ENCODE data around the gene CHST15.

CHST15 gene

DNA sequence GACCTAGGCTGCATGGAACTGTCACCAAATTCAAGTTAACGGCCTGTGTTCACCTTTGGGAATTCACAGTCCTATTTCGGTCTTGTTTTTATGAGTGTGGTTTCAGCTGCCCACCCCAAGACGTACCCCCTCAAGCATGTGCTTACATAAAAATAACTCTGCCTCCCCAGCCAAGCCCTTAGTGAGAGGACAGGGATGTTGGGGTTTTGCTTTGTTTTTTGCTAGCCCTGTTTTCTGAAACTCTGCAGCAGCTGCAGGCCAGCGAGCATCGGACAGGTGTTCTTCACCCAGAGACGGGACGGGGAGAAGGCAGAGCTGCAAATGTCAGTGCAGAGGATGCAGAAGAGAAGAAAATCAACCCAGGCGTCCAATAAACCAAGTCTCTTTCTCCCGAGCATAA lies 13.5 kb downstream of the CHST15 start:
- no peak for DNase-seq

DNA sequence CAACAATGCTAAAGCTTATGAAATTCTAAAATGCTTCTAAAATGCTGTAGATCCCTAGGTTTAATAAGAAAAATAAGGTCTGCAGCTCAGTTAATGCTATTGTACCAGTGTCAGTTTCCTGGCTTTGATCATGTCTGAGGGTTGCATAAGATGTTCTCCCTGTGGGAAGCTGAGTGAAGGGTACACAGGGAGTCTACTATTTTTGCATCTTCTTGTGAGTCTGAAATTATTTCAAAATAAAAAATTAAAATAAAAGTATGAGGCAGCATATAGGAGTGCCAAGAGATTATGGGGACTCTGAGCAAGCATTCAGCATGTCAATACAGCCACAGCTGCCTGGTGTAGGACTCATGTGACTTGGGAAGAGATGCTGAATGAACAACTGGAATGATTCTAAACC lies 14.7 kb downstream of the CHST15 start:
- DNase-seq = no peak

DNA sequence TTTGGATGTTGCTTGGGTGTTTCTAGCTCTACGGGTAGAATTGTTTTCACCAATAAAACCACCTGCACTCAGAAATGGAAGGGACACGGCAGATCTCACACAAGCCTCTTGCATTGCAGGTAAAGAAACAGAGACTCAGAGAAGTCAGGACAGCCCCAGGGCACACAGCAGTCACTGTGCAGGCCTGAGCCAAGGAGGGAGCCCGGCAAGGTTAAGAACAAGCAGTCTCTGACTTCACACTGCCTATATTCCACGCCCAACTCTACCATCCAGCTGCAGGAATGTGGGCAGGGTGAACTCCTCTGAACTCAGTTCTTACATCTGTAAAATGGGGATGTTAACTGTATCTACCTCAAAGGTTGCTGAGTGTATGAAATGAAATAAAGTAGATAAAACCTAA lies 15.4 kb downstream of the CHST15 start:
- no peak for DNase-seq

DNA sequence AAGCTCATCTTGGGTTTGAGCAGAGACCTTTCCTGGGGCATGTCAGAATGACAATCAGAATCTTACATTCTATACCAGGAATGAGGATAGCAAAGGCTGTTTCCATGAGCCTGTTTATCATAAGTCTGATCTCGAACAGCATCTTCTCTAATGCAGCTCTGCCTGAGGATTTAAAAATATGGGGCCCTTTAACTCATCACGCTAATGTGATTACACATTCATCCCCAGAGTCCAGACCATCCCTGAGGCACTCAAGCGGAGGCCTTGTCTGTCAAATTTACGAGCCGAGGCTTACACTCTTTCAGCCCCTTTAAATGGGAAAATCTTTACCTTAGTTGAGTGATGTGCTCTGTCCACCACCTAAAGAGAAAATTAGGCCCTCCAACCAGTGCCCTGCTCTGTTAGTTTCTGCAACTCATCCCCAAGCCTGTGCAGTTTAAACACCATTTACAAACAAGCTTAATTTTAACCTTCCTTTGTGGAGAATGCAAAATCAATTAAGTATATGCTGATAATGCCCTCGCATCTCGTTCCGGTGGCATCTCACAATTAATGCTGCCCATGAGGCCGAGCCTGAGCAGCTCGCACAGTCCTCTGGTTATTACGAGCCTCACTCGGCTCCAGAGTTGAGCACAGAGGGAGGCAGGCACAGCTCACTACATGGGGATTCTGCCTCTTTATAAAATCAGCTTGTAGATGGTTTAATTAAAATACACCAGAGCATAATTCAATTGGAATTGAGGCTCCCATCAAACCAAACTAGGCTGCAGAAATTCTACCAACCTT lies 16.0 kb downstream of the CHST15 start:
- no peak for DNase-seq

DNA sequence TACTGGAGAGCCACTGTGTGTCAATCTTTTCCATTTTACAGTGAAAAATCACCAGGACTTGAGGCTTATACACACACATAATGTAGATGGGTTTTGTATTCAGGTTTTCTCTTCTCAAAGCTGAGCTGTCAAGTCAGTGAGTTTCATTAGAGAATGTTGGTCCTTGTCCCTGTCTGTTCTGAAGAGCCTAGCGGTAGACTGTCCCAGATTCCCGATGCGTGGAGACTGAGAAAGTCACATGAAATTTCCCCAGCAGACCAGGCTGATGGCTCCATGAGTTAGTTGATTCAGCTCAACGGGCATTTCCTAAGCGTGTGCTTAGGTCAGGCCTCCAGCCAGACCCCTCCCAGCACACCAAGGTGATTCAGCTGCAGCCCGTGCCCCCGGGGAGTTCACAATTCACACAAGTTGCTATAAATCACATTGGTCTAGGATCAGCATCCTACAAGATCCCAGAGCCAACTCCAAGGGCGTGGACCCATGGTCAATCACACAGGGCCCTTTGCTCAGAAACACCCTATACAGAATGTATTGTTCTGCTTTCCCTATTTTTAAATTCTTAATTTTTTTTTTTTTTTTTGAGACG lies 17.2 kb downstream of the CHST15 start:
- DNase-seq = no peak

DNA sequence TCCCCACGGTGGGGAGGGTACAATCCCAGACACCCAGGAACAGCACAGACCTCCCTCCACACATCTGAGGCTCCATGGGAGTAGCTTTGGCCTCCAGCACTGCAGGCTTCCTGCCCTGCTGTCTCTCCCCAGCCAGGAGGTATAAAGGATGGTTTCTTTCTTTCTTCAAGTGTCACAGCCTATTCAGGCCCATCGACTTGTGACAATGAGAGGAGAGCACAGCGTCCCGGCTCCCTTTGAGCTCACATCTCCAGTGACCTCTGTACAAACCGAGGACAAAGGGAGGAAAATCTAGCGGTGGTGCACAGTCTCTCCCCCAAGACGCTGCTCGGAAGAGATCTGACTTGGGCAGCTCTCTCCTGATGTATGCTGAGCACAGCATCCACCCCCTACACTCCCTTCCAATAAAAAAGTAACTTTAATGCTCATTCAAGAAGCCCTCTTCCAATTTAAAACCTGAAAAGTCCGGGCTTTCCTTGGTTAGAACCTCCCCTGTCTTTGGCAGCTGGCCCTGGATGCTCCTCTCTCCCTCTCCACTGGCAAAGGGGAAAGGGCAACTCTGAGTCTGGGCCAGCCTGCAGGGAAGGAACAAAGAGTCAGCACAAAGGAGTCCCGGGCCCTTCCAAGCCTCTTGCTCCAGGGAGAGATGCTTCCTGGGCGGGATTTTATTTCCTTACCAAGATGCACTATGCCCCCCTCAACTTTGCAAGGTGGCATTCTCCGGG lies 18.0 kb downstream of the CHST15 start:
- DNase-seq = no peak

DNA sequence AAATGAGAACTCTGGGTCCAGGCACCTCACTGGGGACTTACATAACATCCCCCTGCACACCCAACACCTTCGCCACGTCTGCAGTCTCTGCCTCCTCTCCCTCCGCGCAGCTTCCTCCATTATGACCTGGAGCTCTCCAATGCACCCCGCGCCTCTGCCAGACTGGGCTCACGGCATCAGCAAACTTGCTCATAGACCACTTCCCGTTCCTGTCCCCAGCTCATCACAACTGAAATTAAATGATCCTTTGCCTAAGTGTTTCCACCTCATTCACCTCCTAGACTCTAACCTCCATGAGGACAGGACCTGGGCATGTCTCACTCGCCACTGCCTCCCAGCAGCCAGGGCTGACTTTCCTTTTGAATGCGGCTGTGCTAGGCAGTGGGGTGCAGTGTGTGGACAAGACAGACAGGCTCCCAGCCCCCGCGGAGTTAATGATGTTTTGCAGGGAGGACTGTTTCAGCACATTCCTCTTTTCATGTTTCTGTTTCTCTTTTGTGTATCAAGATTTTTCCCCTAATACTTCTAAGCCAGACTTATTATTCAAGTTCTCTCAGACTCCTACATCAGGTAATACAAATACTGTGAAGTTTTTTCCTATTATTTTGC lies 18.8 kb downstream of the CHST15 start:
- no peak for DNase-seq

DNA sequence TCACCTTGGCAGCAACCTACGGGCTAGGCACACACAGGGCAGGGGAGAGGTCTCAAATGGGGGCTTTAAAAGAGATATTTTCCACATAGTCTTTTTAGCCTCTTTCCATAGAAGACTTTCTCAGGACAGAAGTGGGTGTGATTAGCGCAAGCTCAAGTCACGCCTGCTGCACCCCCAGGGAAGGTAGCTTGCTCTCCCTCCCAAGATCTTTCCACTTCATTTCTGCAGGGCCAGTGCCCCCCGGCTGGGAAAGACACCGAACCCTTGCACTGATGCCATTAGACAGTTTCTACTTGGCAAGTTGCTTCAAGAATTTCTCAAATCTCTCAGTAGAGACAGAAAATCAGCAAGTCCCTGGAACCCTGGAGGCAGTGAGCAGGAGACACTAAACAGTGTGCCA lies 19.4 kb downstream of the CHST15 start:
- no peak for DNase-seq

DNA sequence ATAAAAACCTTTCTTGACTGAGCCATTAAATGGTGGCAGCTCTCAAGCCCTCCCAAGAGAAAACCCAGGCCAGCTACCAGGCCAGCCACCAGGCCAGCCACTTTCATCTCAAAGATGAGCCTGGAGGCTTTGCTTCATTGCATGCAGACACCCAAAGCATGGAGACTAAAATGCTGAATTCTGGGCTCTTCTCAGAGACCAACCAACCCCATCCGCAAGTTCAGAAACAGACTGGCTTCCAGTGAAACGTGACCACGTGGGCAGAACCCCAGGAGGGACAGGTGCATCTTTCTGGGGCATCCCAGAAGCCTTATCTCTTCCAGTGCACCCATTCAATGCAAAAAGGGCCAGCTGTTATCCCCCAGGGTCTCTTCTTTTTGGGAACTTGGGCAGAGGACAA lies 20.9 kb downstream of the CHST15 start:
- DNase-seq = no peak

DNA sequence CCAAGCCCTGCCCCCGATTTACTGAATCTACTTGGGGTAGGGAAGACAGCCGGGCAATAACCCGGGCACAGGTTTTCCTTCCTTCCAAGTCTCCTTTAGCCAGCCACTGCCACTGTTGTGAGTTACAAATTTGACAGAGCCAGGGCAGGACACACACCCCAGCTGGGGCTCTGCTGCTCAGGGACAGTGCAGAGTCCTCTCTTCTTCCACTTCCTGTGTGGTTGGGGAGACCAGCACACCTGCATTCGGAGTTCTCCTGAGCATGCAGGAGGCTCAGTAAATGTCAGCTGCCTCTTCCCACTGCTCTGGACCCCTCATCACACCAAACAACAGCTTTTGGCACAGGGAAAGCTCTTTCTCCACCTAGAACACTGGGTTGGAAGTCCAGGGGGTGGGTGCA lies 21.3 kb downstream of the CHST15 start:
- DNase-seq = no peak

DNA sequence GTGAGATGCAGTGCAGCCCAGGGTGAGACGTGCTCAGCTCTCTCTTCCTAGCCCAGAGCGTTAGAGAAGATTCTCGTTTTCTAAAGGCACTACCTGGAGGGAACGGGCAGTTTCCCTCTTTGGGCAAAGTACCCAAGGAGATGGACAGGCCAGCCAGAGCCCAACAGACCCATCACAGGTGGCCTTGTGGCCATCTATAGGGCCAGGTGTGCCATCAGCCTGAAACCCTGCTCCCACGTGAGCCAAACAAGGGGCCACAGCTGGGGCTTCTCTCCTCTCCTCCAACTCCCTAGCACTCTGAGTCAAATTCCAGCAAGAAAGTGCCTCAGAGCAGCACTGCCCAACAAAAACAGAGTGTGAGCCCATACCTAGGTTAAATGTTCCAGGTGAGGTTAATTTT lies 22.3 kb downstream of the CHST15 start:
- DNase-seq = no peak

DNA sequence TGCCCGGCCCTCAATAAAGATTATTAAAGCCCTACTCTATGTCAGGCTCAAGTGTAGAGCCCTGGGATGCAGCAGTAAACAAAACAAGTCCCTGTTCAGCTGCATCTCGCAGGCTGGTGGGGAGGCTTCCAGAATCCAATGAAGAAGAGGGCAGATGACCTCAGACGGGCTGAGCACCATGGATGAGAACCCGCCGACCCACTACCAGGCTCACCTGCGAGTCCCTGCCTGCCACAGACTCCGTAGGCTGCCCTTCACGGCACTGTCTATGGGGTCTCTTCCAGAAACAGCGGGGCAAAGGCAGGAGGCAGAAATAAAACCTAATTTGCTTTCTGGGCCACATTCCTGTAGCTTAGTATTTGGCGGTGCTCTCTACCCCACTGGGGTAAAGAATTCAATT lies 22.7 kb downstream of the CHST15 start:
- DNase-seq = no peak

DNA sequence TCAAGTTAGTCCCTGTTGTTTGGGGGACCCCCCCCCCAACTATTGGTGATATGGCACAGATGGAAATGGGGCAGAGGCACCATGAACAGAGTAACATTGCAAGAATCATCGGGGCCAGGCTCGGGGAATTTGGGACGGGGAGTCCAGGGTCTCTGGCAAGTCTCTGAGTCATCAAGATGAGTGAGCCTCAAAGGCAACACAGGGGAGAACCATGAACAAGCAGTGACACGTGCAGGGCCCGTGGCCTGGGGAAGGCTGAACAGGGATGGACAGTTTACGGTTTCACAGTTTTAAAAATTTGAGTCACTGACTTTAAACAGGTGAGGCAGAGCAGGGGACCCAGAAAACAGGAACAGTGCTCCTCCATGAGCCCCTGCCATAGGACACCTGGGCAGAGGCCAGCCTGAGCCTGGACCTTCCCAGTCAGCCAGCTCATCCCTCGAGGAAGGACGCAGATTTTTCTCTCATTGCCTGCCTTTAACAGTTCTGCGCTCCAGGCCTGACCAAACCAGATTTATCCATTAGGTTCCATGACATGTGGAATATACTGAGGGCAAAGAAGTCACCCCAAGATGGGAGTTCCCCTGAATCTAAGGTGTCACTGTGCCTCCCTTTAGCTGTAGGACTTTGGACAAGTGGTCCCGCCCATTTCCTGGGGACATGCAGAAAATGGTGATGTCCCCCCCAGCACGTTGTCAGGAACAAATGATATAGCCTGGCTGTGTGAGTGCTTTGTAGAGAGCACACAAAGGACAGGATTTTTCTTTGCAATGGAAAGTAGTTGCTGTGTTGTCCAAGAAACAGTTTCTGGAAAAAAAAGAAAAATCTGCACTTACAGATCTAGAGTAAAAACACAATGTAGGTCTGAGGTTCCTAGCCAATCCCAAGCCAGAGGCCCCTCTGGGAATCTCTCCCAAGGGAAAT lies 23.8 kb downstream of the CHST15 start:
- no peak for DNase-seq

DNA sequence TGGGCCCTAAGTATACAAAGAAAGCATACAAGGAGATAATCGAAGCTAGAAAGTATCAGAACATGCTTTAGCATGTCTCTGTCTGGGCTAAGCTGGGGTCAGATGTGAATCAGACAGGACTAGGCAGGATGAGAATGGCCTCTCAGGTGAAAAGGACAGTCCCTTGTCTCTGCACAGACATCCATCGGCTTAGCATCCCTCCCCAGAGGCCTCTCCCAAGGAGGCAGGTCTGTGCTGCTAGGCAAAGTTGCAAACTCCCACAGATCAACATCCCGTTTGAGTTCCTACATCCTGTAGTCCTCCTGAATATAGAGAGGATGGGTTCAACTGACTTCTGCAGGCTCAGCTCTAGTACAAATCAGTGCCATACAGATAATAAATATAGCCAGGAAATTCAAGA lies 24.5 kb downstream of the CHST15 start:
- no peak for DNase-seq

DNA sequence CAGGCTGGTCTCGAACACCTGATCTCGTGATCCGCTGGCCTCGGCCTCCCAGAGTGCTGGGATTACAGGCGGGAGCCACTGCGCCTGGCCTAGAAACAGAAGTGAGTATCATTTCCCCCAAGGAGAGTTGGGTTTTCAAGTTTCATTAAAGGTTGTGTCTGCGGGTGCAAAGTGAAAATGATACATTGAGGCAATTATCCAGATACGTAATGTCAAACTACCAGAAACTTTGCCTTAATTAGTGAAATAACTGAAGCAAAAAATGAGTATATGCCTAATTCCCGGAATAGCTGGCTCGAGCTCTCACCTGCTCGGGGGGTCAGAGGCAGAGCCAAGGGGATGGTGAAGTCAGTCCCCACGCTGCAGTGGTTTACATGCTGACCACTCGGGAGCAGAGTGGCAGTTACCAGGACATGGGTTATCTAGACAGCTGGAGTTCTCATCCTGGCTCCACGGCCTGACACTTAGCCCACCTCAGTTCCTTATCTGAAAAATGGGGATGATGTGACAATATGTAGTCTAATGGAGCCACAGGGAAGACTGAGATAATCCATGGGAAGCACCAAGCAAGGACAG lies 25.5 kb downstream of the CHST15 start:
- DNase-seq = no peak

DNA sequence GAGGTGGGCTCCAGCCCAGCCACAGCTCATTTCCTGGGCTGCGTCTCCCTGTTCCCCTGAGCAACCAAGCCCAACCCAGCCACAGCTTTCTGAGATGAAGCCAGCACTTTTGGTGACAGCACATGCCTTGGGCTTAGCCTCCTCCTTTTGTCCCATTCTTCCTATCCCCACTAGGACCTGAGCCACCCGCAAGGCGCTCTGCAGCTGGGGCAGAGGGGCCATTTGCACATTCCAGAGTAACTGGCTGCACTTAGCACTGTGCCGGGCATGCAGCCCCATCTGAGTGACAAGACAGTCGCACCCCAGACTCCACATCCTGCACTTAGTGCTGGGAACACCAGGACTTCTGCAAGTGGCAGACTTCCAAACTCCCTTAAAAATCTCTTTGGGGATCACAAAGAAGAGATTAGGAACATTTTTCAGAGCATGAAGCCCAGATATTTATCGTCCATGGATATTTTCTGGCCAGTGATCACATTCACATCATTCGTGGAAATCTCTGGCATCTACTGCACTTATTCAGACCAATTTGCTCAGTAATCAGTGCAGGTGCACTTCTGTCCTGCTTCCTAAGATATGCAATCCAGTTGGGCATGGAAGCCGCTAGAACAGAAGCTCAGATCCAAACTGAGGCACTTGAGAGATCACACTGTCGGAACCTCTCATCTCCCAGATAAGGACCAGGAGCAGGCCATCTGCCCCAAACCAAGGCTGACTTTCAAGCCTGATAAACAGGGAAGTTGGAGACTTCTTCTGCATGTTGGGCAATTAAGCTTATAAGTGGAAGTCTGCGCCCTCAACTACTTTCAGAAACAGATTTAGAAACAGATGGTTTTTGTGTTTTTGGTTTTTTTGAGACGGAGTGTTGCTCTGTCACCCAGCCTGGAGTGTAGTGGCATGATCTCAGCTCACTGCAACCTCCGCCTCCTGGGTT lies 26.4 kb downstream of the CHST15 start:
- no peak for DNase-seq

DNA sequence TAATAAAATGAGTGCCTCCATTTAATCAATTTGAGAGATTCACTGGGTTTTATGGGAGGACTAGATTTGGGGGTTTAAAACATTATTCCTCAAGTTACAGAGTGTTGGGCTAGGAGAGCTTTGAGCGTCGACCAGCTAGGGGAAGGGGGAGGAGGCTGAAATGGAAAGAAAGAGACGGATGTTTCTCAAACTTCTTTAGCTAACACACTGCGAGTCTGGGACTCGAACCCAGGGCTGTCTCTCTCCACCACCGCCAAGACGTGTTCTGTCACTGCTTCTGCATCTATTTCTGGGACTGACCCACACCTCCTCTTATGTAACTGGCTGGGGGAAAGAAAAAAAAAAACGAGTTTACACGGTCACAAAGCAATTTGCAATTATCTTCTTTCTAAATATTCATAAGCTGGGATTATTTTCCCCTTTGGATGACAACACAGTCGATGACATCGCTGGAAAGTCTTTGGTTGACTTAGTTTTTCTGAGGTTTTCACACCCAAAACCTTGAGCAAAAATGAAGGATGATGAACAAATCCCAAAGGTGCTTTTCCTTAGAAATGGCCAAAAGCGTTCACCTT lies 27.2 kb downstream of the CHST15 start:
- no peak for DNase-seq

DNA sequence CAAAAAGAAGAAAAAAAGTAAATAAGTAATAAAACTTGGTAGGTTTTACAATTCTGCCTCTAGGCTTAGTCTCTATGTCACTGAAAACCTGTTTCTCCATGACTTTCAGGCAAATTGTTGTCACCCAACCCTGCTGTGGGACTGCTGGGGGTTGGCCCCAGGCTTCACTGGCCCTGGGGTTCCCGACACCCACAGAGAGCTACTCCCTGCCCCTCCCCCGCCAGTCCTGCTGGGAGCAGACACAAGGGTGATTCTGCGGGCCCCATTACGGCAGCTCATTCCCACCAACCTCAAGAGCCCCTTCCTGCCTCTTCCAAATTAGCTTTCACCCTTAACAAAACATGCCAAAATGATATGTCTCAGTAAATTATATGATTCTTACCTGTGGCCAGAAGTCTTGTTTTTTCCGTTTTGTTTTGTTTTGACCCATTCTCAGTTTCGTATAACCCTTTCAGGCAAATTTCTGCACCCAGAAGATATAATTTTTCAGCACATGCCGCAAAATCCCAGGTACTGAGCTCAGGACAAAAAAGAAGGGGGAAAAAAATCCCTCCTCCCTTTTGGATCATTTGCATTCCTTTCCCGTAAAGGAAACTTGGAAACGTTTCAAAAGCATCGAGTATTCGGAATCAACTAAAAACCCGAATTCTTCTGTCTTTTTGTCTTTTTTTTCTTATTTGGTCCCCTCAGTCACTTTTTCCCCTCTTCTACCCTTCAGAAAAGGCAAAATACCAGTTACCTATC lies 27.8 kb downstream of the CHST15 start:
- DNase-seq = no peak

DNA sequence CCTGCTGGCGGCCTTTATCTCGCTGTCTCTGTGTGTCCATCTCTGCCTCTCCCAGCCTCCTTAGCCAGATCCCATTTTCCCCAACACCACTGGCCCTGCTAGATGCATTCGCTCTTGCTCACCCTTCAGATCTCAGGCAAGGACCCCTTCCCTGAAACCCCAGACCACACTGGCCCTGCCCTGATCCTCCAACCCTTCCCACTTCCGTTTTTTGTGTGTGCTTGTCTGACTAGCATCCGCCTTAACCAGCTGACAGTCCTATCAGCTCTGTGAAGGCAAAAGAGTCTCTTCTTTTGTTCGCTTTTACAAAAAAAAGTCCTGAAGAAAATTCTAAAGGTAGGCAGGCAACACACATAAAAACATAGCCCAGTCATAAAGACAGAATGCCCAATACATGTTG lies 28.7 kb downstream of the CHST15 start:
- no peak for DNase-seq
